ENCODE data around the gene HRC.

The HRC gene, protein sequence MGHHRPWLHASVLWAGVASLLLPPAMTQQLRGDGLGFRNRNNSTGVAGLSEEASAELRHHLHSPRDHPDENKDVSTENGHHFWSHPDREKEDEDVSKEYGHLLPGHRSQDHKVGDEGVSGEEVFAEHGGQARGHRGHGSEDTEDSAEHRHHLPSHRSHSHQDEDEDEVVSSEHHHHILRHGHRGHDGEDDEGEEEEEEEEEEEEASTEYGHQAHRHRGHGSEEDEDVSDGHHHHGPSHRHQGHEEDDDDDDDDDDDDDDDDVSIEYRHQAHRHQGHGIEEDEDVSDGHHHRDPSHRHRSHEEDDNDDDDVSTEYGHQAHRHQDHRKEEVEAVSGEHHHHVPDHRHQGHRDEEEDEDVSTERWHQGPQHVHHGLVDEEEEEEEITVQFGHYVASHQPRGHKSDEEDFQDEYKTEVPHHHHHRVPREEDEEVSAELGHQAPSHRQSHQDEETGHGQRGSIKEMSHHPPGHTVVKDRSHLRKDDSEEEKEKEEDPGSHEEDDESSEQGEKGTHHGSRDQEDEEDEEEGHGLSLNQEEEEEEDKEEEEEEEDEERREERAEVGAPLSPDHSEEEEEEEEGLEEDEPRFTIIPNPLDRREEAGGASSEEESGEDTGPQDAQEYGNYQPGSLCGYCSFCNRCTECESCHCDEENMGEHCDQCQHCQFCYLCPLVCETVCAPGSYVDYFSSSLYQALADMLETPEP

DNA sequence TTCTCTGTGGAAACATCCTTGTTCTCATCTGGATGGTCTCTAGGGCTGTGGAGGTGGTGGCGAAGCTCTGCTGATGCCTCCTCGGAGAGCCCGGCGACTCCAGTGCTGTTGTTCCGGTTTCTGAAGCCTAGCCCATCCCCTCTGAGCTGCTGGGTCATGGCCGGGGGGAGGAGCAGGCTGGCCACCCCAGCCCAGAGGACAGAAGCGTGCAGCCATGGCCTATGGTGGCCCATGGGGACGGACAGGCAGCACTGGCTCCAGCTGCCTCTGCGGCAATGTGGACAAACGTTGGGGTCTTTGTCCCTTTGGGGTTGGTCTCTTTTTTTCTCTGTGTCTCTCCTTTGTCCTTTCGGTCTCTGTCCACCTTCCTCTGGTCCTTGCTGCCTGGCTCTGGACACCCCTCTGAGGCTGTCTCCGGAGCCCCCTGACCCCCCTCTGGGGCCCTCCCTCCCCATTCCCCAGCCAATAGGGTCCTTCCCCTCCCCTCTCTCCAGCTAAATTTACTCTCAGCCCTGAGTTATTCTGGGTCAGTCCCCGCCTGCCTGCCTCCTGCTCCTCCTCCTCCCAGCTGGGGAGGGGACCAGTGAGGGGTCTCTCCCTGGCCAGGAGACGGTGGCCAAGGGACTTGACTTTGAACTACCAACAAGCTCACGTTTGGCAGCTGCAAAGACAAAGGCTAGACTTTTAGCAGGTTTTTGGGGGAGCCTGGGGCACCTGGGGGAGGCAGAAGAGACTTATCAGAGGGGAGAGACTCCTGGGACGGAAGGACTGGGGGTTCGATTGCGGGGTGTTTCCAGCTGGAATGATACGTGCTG is at the start of gene HRC:
Gene HRC (minus strand): TSS at position 392 of the 815 bp plus-strand sequence. CDS start 159 bp downstream, at position 233.
- TF ChIP-seq, protein P1, sequence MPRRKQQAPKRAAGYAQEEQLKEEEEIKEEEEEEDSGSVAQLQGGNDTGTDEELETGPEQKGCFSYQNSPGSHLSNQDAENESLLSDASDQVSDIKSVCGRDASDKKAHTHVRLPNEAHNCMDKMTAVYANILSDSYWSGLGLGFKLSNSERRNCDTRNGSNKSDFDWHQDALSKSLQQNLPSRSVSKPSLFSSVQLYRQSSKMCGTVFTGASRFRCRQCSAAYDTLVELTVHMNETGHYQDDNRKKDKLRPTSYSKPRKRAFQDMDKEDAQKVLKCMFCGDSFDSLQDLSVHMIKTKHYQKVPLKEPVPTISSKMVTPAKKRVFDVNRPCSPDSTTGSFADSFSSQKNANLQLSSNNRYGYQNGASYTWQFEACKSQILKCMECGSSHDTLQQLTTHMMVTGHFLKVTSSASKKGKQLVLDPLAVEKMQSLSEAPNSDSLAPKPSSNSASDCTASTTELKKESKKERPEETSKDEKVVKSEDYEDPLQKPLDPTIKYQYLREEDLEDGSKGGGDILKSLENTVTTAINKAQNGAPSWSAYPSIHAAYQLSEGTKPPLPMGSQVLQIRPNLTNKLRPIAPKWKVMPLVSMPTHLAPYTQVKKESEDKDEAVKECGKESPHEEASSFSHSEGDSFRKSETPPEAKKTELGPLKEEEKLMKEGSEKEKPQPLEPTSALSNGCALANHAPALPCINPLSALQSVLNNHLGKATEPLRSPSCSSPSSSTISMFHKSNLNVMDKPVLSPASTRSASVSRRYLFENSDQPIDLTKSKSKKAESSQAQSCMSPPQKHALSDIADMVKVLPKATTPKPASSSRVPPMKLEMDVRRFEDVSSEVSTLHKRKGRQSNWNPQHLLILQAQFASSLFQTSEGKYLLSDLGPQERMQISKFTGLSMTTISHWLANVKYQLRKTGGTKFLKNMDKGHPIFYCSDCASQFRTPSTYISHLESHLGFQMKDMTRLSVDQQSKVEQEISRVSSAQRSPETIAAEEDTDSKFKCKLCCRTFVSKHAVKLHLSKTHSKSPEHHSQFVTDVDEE (CRISPR knock-in tag; IDR thresholded peaks at IDR 0.05): no peak
- TF ChIP-seq ZNF70 (CRISPR knock-in tag; IDR thresholded peaks at IDR 0.05): no peak
- TF ChIP-seq ZNF565 (CRISPR knock-in tag; conservative IDR thresholded peaks at IDR 0.05; ENCODE audit: low read depth): no peak
- TF ChIP-seq ZFP3 (CRISPR knock-in tag; IDR thresholded peaks at IDR 0.05): no peak
- no peak for TF ChIP-seq OSR1 (CRISPR knock-in tag; IDR thresholded peaks at IDR 0.05)
- TF ChIP-seq, protein P2, sequence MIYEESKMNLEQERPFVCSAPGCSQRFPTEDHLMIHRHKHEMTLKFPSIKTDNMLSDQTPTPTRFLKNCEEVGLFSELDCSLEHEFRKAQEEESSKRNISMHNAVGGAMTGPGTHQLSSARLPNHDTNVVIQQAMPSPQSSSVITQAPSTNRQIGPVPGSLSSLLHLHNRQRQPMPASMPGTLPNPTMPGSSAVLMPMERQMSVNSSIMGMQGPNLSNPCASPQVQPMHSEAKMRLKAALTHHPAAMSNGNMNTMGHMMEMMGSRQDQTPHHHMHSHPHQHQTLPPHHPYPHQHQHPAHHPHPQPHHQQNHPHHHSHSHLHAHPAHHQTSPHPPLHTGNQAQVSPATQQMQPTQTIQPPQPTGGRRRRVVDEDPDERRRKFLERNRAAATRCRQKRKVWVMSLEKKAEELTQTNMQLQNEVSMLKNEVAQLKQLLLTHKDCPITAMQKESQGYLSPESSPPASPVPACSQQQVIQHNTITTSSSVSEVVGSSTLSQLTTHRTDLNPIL (CRISPR knock-in tag; IDR thresholded peaks at IDR 0.05; ENCODE audit: low read depth): no peak
- no peak for TF ChIP-seq ZNF8 (CRISPR knock-in tag; IDR thresholded peaks at IDR 0.05)
- no peak for TF ChIP-seq BACH2 (CRISPR knock-in tag; IDR thresholded peaks at IDR 0.05; ENCODE audit: borderline replicate concordance)
- ATAC-seq: no peak

DNA sequence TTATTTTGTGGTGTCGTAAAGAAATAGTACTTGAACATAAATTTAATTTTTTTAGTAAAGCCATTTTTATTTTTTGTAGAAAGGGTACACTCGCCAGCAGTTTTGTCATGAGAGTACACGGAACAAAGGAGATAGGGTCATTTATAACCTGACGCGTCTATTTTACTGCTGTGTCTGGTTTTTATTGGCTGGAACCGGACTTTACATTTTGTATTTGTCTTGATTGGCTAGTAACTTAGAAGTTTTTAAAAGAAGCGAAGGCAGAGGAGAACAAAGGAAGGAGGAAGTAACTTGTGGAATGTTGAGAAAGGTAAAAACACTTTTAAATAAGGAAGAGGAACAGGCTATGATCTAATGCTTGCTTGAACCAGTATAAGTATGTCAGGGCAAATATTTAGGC is 45.8 kb upstream of the HRC start:
- ATAC-seq: no peak
- no peak for TF ChIP-seq SNAI2 (CRISPR knock-in tag; IDR thresholded peaks at IDR 0.05)
- no peak for TF ChIP-seq ZNF8 (CRISPR knock-in tag; IDR thresholded peaks at IDR 0.05)
- no peak for TF ChIP-seq ZFP3 (CRISPR knock-in tag; IDR thresholded peaks at IDR 0.05)
- no peak for TF ChIP-seq TOX (CRISPR knock-in tag; IDR thresholded peaks at IDR 0.05; ENCODE audit: borderline replicate concordance)
- TF ChIP-seq CSDC2 (CRISPR knock-in tag; IDR thresholded peaks at IDR 0.05): no peak
- no peak for TF ChIP-seq ZNF565 (CRISPR knock-in tag; conservative IDR thresholded peaks at IDR 0.05; ENCODE audit: low read depth)
- TF ChIP-seq, protein P3, sequence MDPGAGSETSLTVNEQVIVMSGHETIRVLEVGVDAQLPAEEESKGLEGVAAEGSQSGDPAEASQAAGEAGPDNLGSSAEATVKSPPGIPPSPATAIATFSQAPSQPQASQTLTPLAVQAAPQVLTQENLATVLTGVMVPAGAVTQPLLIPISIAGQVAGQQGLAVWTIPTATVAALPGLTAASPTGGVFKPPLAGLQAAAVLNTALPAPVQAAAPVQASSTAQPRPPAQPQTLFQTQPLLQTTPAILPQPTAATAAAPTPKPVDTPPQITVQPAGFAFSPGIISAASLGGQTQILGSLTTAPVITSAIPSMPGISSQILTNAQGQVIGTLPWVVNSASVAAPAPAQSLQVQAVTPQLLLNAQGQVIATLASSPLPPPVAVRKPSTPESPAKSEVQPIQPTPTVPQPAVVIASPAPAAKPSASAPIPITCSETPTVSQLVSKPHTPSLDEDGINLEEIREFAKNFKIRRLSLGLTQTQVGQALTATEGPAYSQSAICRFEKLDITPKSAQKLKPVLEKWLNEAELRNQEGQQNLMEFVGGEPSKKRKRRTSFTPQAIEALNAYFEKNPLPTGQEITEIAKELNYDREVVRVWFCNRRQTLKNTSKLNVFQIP (CRISPR knock-in tag; IDR thresholded peaks at IDR 0.05; ENCODE audit: borderline replicate concordance, low read depth): no peak
- no peak for TF ChIP-seq GLIS3 (CRISPR knock-in tag; IDR thresholded peaks at IDR 0.05)
- no peak for TF ChIP-seq RARB (CRISPR knock-in tag; IDR thresholded peaks at IDR 0.05)
- TF ChIP-seq ESRRG (CRISPR knock-in tag; IDR thresholded peaks at IDR 0.05): no peak
- no peak for TF ChIP-seq PPARA (CRISPR knock-in tag; IDR thresholded peaks at IDR 0.05; ENCODE audit: borderline replicate concordance)
- TF ChIP-seq, protein P4, sequence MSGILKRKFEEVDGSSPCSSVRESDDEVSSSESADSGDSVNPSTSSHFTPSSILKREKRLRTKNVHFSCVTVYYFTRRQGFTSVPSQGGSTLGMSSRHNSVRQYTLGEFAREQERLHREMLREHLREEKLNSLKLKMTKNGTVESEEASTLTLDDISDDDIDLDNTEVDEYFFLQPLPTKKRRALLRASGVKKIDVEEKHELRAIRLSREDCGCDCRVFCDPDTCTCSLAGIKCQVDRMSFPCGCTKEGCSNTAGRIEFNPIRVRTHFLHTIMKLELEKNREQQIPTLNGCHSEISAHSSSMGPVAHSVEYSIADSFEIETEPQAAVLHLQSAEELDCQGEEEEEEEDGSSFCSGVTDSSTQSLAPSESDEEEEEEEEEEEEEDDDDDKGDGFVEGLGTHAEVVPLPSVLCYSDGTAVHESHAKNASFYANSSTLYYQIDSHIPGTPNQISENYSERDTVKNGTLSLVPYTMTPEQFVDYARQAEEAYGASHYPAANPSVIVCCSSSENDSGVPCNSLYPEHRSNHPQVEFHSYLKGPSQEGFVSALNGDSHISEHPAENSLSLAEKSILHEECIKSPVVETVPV (CRISPR knock-in tag; IDR thresholded peaks at IDR 0.05): no peak
- no peak for TF ChIP-seq BACH2 (CRISPR knock-in tag; IDR thresholded peaks at IDR 0.05; ENCODE audit: borderline replicate concordance)
- no peak for TF ChIP-seq ZNF70 (CRISPR knock-in tag; IDR thresholded peaks at IDR 0.05)
- TF ChIP-seq ZFP30 (CRISPR knock-in tag; IDR thresholded peaks at IDR 0.05): no peak

DNA sequence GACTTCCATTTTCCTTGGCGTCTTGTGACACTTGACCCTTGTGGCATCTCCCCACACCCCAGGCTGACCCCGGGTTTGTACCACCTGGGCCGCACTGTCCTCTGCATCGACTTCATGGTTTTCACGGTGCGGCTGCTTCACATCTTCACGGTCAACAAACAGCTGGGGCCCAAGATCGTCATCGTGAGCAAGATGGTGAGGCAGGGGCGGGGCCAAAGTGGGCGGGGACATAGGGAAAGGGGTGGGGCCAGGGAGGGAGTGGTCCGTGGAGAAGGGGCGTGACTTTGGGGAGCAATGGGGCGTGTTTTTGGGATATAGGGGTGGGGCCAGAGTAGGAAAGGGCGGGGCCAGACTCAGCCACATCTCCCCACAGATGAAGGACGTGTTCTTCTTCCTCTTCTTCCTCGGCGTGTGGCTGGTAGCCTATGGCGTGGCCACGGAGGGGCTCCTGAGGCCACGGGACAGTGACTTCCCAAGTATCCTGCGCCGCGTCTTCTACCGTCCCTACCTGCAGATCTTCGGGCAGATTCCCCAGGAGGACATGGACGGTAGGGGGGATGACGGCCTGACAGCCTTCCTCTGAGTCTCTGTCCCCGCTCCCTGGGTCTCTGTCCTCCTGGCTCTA is 45.2 kb upstream of the HRC start:
- TF ChIP-seq ZNF565 (CRISPR knock-in tag; conservative IDR thresholded peaks at IDR 0.05; ENCODE audit: low read depth) (no peak), ZNF8 (CRISPR knock-in tag; IDR thresholded peaks at IDR 0.05) (no peak), ISL1 (CRISPR knock-in tag; IDR thresholded peaks at IDR 0.05) (no peak), ZFP3 (CRISPR knock-in tag; IDR thresholded peaks at IDR 0.05) (no peak), TOX (CRISPR knock-in tag; IDR thresholded peaks at IDR 0.05; ENCODE audit: borderline replicate concordance) (no peak), ESRRG (CRISPR knock-in tag; IDR thresholded peaks at IDR 0.05) (no peak), BACH2 (CRISPR knock-in tag; IDR thresholded peaks at IDR 0.05; ENCODE audit: borderline replicate concordance) (no peak), ZC3H10 (CRISPR knock-in tag; IDR thresholded peaks at IDR 0.05) (no peak), GLIS3 (CRISPR knock-in tag; IDR thresholded peaks at IDR 0.05) (no peak), ARNTL (CRISPR knock-in tag; IDR thresholded peaks at IDR 0.05; ENCODE audit: borderline replicate concordance, low read depth) (no peak), SNAI2 (CRISPR knock-in tag; IDR thresholded peaks at IDR 0.05) (no peak), PPARA (CRISPR knock-in tag; IDR thresholded peaks at IDR 0.05; ENCODE audit: borderline replicate concordance) (no peak)
- TF ChIP-seq, protein P2 (CRISPR knock-in tag; IDR thresholded peaks at IDR 0.05; ENCODE audit: low read depth): no peak
- TF ChIP-seq, protein P5, sequence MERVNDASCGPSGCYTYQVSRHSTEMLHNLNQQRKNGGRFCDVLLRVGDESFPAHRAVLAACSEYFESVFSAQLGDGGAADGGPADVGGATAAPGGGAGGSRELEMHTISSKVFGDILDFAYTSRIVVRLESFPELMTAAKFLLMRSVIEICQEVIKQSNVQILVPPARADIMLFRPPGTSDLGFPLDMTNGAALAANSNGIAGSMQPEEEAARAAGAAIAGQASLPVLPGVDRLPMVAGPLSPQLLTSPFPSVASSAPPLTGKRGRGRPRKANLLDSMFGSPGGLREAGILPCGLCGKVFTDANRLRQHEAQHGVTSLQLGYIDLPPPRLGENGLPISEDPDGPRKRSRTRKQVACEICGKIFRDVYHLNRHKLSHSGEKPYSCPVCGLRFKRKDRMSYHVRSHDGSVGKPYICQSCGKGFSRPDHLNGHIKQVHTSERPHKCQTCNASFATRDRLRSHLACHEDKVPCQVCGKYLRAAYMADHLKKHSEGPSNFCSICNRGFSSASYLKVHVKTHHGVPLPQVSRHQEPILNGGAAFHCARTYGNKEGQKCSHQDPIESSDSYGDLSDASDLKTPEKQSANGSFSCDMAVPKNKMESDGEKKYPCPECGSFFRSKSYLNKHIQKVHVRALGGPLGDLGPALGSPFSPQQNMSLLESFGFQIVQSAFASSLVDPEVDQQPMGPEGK (CRISPR knock-in tag; IDR thresholded peaks at IDR 0.05; ENCODE audit: borderline replicate concordance): no peak
- ATAC-seq: peak; percentile 51; the same call in 2 of the 3 replicates
